Neural cell (in vitro differentiated cells): Measurements from ENCODE around the gene JAG2.

Source experiments
- EP300 ChIP-seq: fragments of 450-650 bp; conservative IDR thresholded peaks from 2 replicates; pipeline ENCODE4 v1.6.1; 2014; ENCODE audit warnings: antibody characterized with exemption, mild to moderate bottlenecking, moderate library complexity; ENCODE audit not compliant: poor library complexity, severe bottlenecking
- EZH2 ChIP-seq: fragments of 200-600, 300-800 bp; shearing (Covaris generic), sonication (generic); IDR thresholded peaks from 2 replicates; pipeline ENCODE4 v1.6.1; 2014; ENCODE audit warnings: antibody characterized with exemption, low read length, borderline replicate concordance, mild to moderate bottlenecking; ENCODE audit not compliant: insufficient read depth, poor library complexity, severe bottlenecking
- MXI1 ChIP-seq: fragments of 450-650 bp; conservative IDR thresholded peaks from 2 replicates; pipeline ENCODE4 v1.6.1; 2014; ENCODE audit warnings: antibody characterized with exemption, mild to moderate bottlenecking; ENCODE audit not compliant: poor library complexity, severe bottlenecking
- POLR2AphosphoS5 ChIP-seq: IDR thresholded peaks from 2 replicates; pipeline ENCODE4 v1.6.1; 2012
- RAD21 ChIP-seq: fragments of 450-650 bp; conservative IDR thresholded peaks from 2 replicates; pipeline ENCODE4 v1.6.1; 2014; ENCODE audit warnings: antibody characterized with exemption, mild to moderate bottlenecking, moderate library complexity
- TAF1 ChIP-seq: IDR thresholded peaks from 2 replicates; pipeline ENCODE4 v1.6.1; 2012; ENCODE audit warnings: low read depth
- TF ChIP-seq, protein P1 (sequence below): fragments of 450-650 bp; IDR thresholded peaks from 2 replicates; pipeline ENCODE4 v1.5.1; 2014; ENCODE audit warnings: antibody characterized with exemption, mild to moderate bottlenecking, moderate library complexity; ENCODE audit not compliant: poor library complexity, severe bottlenecking
- TF ChIP-seq, protein P2 (sequence below): IDR thresholded peaks from 2 replicates; pipeline ENCODE4 v1.6.1; 2012; ENCODE audit warnings: borderline replicate concordance

DNA sequence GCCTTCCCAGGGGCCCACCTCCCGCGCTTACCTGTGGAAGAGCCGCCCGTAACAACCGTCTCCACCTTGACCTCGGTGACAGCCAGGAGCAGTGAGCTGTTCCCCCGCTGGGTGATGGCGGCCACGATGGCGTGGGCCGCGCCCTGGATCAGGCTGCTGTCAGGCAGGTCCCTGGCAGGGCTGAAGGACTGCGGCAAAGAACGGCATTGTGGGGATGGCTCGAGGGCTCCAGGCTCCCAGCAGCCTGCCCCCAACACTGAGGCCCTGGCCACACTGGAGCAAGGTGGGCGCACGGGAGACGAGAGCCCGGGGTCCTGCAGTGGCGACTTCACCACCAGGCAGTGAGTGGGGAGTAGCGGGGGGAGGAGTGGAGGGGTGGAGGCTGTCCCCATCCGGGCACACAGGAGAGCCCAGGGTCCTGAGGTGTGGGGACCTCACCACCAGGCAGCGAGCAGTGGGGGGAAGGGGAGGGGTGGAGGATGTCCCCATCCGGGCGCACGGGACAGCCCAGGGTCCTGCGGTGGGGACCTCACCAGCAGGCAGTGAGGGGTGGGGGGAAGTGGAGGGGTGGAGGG is 25.0 kb downstream of the JAG2 start:
- TF ChIP-seq EP300, result no peak
- TF ChIP-seq, protein P1, sequence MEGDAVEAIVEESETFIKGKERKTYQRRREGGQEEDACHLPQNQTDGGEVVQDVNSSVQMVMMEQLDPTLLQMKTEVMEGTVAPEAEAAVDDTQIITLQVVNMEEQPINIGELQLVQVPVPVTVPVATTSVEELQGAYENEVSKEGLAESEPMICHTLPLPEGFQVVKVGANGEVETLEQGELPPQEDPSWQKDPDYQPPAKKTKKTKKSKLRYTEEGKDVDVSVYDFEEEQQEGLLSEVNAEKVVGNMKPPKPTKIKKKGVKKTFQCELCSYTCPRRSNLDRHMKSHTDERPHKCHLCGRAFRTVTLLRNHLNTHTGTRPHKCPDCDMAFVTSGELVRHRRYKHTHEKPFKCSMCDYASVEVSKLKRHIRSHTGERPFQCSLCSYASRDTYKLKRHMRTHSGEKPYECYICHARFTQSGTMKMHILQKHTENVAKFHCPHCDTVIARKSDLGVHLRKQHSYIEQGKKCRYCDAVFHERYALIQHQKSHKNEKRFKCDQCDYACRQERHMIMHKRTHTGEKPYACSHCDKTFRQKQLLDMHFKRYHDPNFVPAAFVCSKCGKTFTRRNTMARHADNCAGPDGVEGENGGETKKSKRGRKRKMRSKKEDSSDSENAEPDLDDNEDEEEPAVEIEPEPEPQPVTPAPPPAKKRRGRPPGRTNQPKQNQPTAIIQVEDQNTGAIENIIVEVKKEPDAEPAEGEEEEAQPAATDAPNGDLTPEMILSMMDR, result no peak
- no peak for TF ChIP-seq EZH2
- no peak for TF ChIP-seq MXI1
- no peak for TF ChIP-seq RAD21
- no peak for TF ChIP-seq POLR2AphosphoS5
- TF ChIP-seq, protein P2, sequence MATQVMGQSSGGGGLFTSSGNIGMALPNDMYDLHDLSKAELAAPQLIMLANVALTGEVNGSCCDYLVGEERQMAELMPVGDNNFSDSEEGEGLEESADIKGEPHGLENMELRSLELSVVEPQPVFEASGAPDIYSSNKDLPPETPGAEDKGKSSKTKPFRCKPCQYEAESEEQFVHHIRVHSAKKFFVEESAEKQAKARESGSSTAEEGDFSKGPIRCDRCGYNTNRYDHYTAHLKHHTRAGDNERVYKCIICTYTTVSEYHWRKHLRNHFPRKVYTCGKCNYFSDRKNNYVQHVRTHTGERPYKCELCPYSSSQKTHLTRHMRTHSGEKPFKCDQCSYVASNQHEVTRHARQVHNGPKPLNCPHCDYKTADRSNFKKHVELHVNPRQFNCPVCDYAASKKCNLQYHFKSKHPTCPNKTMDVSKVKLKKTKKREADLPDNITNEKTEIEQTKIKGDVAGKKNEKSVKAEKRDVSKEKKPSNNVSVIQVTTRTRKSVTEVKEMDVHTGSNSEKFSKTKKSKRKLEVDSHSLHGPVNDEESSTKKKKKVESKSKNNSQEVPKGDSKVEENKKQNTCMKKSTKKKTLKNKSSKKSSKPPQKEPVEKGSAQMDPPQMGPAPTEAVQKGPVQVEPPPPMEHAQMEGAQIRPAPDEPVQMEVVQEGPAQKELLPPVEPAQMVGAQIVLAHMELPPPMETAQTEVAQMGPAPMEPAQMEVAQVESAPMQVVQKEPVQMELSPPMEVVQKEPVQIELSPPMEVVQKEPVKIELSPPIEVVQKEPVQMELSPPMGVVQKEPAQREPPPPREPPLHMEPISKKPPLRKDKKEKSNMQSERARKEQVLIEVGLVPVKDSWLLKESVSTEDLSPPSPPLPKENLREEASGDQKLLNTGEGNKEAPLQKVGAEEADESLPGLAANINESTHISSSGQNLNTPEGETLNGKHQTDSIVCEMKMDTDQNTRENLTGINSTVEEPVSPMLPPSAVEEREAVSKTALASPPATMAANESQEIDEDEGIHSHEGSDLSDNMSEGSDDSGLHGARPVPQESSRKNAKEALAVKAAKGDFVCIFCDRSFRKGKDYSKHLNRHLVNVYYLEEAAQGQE, result no peak
- no peak for TF ChIP-seq TAF1
